Esophagus squamous epithelium (tissue), 5 donors: ENCODE results near the gene SGTA. TPM values are rescaled to one million over a fixed set of nuclear protein-coding genes. Genes with fewer than 3 reads are reported as not detected.

Source experiments
- DNase-seq: peaks from one replicate; lab custom pipeline; 2025; lab: John Stamatoyannopoulos, UW
- H3K27ac ChIP-seq, 4 donors: fragments of 200-600 bp; sonication (generic); one replicate each; pipeline ENCODE4 v1.5.1; 2016 to 2019; ENCODE audit warnings: mild to moderate bottlenecking in 1 of 4
- H3K27me3 ChIP-seq, 4 donors: fragments of 200-600 bp; sonication (generic); 1 replicate in 3 of 4; 2 replicates in 1 of 4; pipeline versions ENCODE4 v1.5.1 to v1.6.0; 2017 to 2021; ENCODE audit warnings: antibody characterized with exemption in 1 of 4
- H3K36me3 ChIP-seq, 3 donors: fragments of 200-600 bp; sonication (generic); one replicate each; pipeline ENCODE4 v1.5.1; 2016 to 2019
- H3K4me1 ChIP-seq, 3 donors: fragments of 200-600 bp; sonication (generic); one replicate each; pipeline ENCODE4 v1.5.1; 2017 to 2019
- H3K4me3 ChIP-seq, 4 donors: fragments of 200-600 bp; sonication (generic); 1 replicate in 3 of 4; 2 replicates in 1 of 4; pipeline ENCODE4 v1.5.1; 2016 to 2019; ENCODE audit warnings: mild to moderate bottlenecking in 2 of 4, moderate library complexity in 1 of 4
- H3K9me3 ChIP-seq, 3 donors: fragments of 200-600 bp; sonication (generic); one replicate each; pipeline ENCODE4 v1.5.1; 2016 to 2019
- CTCF ChIP-seq, 6 experiments: fragments of 450-650 bp in 4 of 6; fragments of 200-600 bp in 2 of 6; sonication (generic) in 2 of 6; IDR thresholded peaks; one replicate each; pipeline ENCODE4 v1.5.1; 2016 to 2019; ENCODE audit warnings: antibody characterized with exemption in 6 of 6, mild to moderate bottlenecking in 4 of 6, moderate library complexity in 4 of 6
- POLR2A ChIP-seq, 4 donors: fragments of 450-650 bp; IDR thresholded peaks; one replicate each; pipeline ENCODE4 v1.6.1; 2017; ENCODE audit warnings: antibody characterized with exemption in 4 of 4, mild to moderate bottlenecking in 4 of 4, moderate library complexity in 3 of 4
- WGBS, 2 donors: methylation state at CpG; one replicate each; pipeline ENCODE4 v1.1.5; 2018; 5-methylcytosine and 5-hydroxymethylcytosine counted together
- intact Hi-C: fragments of 100-400 bp; cut with DNase I; formaldehyde crosslinking; loops from one replicate; pipeline ENCODE4 v1.15.0; 2022
- total RNA-seq, 4 donors: library from RNA; depleted of rRNA; stranded (reverse); fragments of >200 nt; gene quantifications; one replicate each; pipeline ENCODE4 v1.1.0, GENCODE V29; 2016
- donor health status: DM: yes; HTN: yes; CAD: no.

The SGTA gene
- total RNA-seq, 4 donors from 2014 or later = 30.6 to 45.0 (median 42.8) TPM

DNA sequence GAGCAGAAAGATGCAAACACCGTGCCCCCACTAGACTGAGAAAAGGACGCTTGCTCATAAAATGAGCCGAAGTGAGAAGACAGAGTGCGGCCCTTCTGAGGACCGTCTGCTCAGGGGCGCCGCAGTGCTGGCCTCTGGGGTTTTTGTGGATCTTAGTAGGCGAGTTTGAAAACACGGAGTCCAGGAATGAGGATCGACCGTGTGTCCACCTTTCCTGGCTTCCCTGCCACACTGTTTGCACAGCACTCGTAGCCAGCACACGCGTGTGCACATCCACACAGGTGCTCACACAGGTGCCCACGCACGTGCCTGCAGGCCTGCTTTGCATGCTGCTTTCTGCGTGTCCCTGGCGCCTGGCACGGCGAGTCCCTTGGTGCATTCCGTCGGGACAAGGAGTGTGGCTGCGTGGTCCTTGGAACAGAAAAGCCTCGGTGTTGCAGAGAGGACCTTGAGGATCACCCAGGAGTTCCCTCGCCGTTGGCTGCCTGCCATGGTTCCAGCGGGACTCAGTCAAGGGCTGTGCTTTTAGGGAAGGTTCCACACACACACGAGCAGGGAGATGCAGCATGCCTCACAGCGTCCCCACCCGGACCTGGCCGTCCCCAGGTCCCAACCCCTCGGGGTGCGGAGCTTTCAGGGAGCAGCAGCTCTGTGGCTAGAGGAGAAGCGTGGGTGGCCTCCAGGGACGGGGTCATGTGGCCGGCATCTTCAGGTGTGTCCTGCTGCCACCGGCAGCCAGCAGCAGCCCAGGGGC lies 26.5 kb upstream of the SGTA start:
- intact Hi-C loops = no loop called here
- TF ChIP-seq POLR2A (IDR thresholded peaks at IDR 0.05) (no peak), CTCF (IDR thresholded peaks at IDR 0.05) (no peak)
- Histone ChIP-seq H3K27ac (no peak overlapping the region), H3K27me3 (no peaks in the 10 kb centered on the region), H3K4me3 (no peak overlapping the region), H3K4me1 (no peaks in the 10 kb centered on the region), H3K36me3 (peaks cover 26 to 99% (median 27%) of the 10 kb centered on the region in 3 donors), H3K9me3 (no peaks in the 10 kb centered on the region)
- WGBS, 2 donors = 90 to 93% methylated on average over 8 to 14 of the region's 37 CpGs
- no peak for DNase-seq

- Histone ChIP-seq H3K27ac (no peak overlapping the region), H3K27me3 (no peaks in the 10 kb centered on the region), H3K36me3 (peaks cover 23 to 98% (median 27%) of the 10 kb centered on the region in 3 donors), H3K9me3 (no peaks in the 10 kb centered on the region), H3K4me1 (no peaks in the 10 kb centered on the region), H3K4me3 (no peak overlapping the region)
- DNase-seq = no peak
- intact Hi-C loops = no loop called here
- WGBS, 2 donors = 91 to 98% methylated on average over 9 to 20 of the region's 41 CpGs
- no peak for TF ChIP-seq POLR2A (IDR thresholded peaks at IDR 0.05)
- no peak for TF ChIP-seq CTCF (IDR thresholded peaks at IDR 0.05)
Observed at GRCh38 chr19:2808129-2808941, 25.3 kb upstream of the SGTA start.

- intact Hi-C loops = no loop called here
- DNase-seq = no peak
- H3K9me3 ChIP-seq = no peaks in the 10 kb centered on the region
- H3K36me3 ChIP-seq = peaks cover 23 to 98% (median 27%) of the 10 kb centered on the region in 3 donors
- WGBS, 2 donors = 93 to 100% methylated on average over 4 to 8 of the region's 56 CpGs
- H3K27ac ChIP-seq = no peak overlapping the region
- H3K27me3 ChIP-seq = no peaks in the 10 kb centered on the region
- TF ChIP-seq CTCF (IDR thresholded peaks at IDR 0.05) (no peak), POLR2A (IDR thresholded peaks at IDR 0.05) (no peak)
- no peak overlapping the region for H3K4me3 ChIP-seq
- no peaks in the 10 kb centered on the region for H3K4me1 ChIP-seq
Observed at GRCh38 chr19:2807379-2808128, 24.5 kb upstream of the SGTA start.

DNA sequence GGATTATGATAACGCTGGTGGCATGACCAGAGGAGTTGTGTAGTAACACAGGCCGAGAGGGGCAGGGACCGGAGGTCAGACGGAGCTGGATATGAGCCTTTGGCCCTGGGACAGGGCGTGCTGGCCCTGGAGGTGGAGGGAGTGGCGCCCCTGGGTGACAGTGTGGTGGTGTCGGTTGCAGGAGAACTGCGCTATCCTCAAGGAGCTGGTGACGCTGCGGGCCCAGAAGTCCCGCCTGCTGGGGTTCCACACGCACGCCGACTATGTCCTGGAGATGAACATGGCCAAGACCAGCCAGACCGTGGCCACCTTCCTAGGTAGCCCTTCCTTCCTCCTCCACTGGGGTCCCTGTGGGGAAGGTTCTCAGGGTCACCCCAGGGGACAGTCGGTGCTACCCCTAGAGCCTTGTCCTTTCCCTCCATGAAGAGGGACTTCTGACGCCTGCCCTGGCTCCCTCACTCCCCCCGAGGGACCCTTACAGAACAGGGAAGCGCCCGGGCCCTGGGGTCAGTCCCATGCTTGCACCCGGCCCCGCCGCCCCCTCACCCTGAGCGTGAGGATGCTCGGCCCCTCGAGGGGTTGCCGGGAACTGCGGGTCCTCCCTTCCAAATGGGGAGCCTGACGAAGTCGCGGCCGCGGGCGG lies 23.8 kb upstream of the SGTA start:
- Histone ChIP-seq H3K9me3 (no peaks in the 10 kb centered on the region), H3K4me3 (no peak overlapping the region), H3K27me3 (no peaks in the 10 kb centered on the region), H3K36me3 (peaks cover 23 to 96% (median 27%) of the 10 kb centered on the region in 3 donors), H3K27ac (no peak overlapping the region), H3K4me1 (no peaks in the 10 kb centered on the region)
- TF ChIP-seq CTCF (IDR thresholded peaks at IDR 0.05) (no peak), POLR2A (IDR thresholded peaks at IDR 0.05) (no peak)
- intact Hi-C loops = no loop called here
- 91 to 96% methylated on average over 8 to 13 of the region's 34 CpGs for WGBS, 2 donors
- DNase-seq = no peak
